Mesothelial cell of epicardium (in vitro differentiated cells): Measurements from ENCODE around the gene CMSS1. TPM values are rescaled to one million over a fixed set of nuclear protein-coding genes. Genes with fewer than 3 reads are reported as not detected.

ENCODE experiments used
- DNase-seq, 2 experiments: peaks; one replicate each; pipeline ENCODE4 v3.0.0; 2021; ENCODE audit warnings: low spot score in 2 of 2; ENCODE audit not compliant: unreplicated experiment in 2 of 2
- H3K27ac Mint-ChIP-seq: 2 replicates; pipeline ENCODE4 v1.8.0; 2021; ENCODE audit warnings: mixed read lengths
- H3K27me3 Mint-ChIP-seq: 2 replicates; pipeline ENCODE4 v1.8.0; 2021; ENCODE audit warnings: low read depth, mixed read lengths
- H3K36me3 Mint-ChIP-seq: 2 replicates; pipeline ENCODE4 v1.8.0; 2021; ENCODE audit warnings: mixed read lengths
- H3K4me1 Mint-ChIP-seq: 2 replicates; pipeline ENCODE4 v1.8.0; 2021; ENCODE audit warnings: mixed read lengths
- H3K4me3 Mint-ChIP-seq: 2 replicates; pipeline ENCODE4 v1.8.0; 2021; ENCODE audit warnings: mild to moderate bottlenecking, moderate library complexity, mixed read lengths
- H3K9me3 Mint-ChIP-seq: 2 replicates; pipeline ENCODE4 v1.8.0; 2021; ENCODE audit warnings: mixed read lengths
- CTCF ChIP-seq: fragments of 200-600 bp; sonication (generic); IDR thresholded peaks from one replicate; pipeline ENCODE4 v1.5.0; 2021; ENCODE audit warnings: antibody characterized with exemption; ENCODE audit not compliant: unreplicated experiment
- total RNA-seq: library from RNA; stranded (reverse); gene quantifications from 3 replicates; pipeline ENCODE4 v1.2.1, GENCODE V29; 2021

CMSS1 gene
- total RNA-seq, 1 donor from 2014 or later = 30.0 TPM

GRCh38 chr3:99842826-99843589 lies 25.3 kb downstream of the CMSS1 start:
- Mint-ChIP-seq H3K27ac (peak overlapping the region; percentile 80), H3K27me3 (no peaks in the 10 kb centered on the region), H3K9me3 (no peaks in the 10 kb centered on the region), H3K4me3 (no peak overlapping the region), H3K4me1 (peaks cover 22% of the 10 kb centered on the region), H3K36me3 (no peaks in the 10 kb centered on the region)
- TF ChIP-seq CTCF = peak; percentile 70
- no peak for DNase-seq

GRCh38 chr3:99843590-99844258 lies 26.1 kb downstream of the CMSS1 start:
- H3K9me3 Mint-ChIP-seq = no peaks in the 10 kb centered on the region
- H3K27me3 Mint-ChIP-seq = no peaks in the 10 kb centered on the region
- no peak overlapping the region for H3K4me3 Mint-ChIP-seq
- TF ChIP-seq CTCF = no peak
- H3K27ac Mint-ChIP-seq = peak overlapping the region; percentile 80
- no peaks in the 10 kb centered on the region for H3K36me3 Mint-ChIP-seq
- no peak for DNase-seq
- H3K4me1 Mint-ChIP-seq = peaks cover 22% of the 10 kb centered on the region

- TF ChIP-seq CTCF = no peak
- Mint-ChIP-seq H3K36me3 (no peaks in the 10 kb centered on the region), H3K9me3 (no peaks in the 10 kb centered on the region), H3K27ac (no peak overlapping the region), H3K4me3 (no peak overlapping the region), H3K27me3 (no peaks in the 10 kb centered on the region), H3K4me1 (peaks cover 22% of the 10 kb centered on the region)
- DNase-seq = no peak
Observed at GRCh38 chr3:99845331-99845730, 27.7 kb downstream of the CMSS1 start.

GRCh38 chr3:99845999-99846398 lies 28.3 kb downstream of the CMSS1 start:
- TF ChIP-seq CTCF = no peak
- H3K4me1 Mint-ChIP-seq = peaks cover 22% of the 10 kb centered on the region
- H3K27ac Mint-ChIP-seq = no peak overlapping the region
- no peaks in the 10 kb centered on the region for H3K36me3 Mint-ChIP-seq
- no peak overlapping the region for H3K4me3 Mint-ChIP-seq
- no peaks in the 10 kb centered on the region for H3K9me3 Mint-ChIP-seq
- no peaks in the 10 kb centered on the region for H3K27me3 Mint-ChIP-seq
- DNase-seq = no peak

- no peak for DNase-seq
- no peaks in the 10 kb centered on the region for H3K27me3 Mint-ChIP-seq
- no peak overlapping the region for H3K4me3 Mint-ChIP-seq
- no peaks in the 10 kb centered on the region for H3K9me3 Mint-ChIP-seq
- H3K4me1 Mint-ChIP-seq = peaks cover 22% of the 10 kb centered on the region
- H3K27ac Mint-ChIP-seq = no peak overlapping the region
- no peaks in the 10 kb centered on the region for H3K36me3 Mint-ChIP-seq
- TF ChIP-seq CTCF = no peak
Observed at GRCh38 chr3:99846477-99847160, 29.0 kb downstream of the CMSS1 start.
